Measurements from ENCODE around the gene CACFD1.
"Not testable (repeated sequence)": the region's sequence is repeated elsewhere in the genome, so short reads cannot be mapped to it uniquely, and the experiment has no call there.

CACFD1 gene

GRCh38 chr9:133441571-133441970, 18.2 kb upstream of the CACFD1 start:
- no peak overlapping the region for H3K4me3 ChIP-seq (ENCODE audit: low read depth, low read length)
- no peak for TF ChIP-seq CTCF (IDR thresholded peaks at IDR 0.05; ENCODE audit: low read depth, low read length)

GRCh38 chr9:133443248-133443647, 16.5 kb upstream of the CACFD1 start:
- no peak for TF ChIP-seq CTCF (IDR thresholded peaks at IDR 0.05; ENCODE audit: low read depth, low read length)
- H3K4me3 ChIP-seq (ENCODE audit: low read depth, low read length) = no peak overlapping the region

GRCh38 chr9:133443982-133444381, 15.8 kb upstream of the CACFD1 start:
- no peak for TF ChIP-seq CTCF (IDR thresholded peaks at IDR 0.05; ENCODE audit: low read depth, low read length)
- H3K4me3 ChIP-seq (ENCODE audit: low read depth, low read length) = no peak overlapping the region

GRCh38 chr9:133445293-133445969, 14.3 kb upstream of the CACFD1 start:
- H3K4me3 ChIP-seq (ENCODE audit: low read depth, low read length) = no peak overlapping the region
- TF ChIP-seq CTCF (IDR thresholded peaks at IDR 0.05; ENCODE audit: low read depth, low read length) = no peak

GRCh38 chr9:133448487-133448972, 11.2 kb upstream of the CACFD1 start:
- no peak overlapping the region for H3K4me3 ChIP-seq (ENCODE audit: low read depth, low read length)
- no peak for TF ChIP-seq CTCF (IDR thresholded peaks at IDR 0.05; ENCODE audit: low read depth, low read length)

- no peak for TF ChIP-seq CTCF (IDR thresholded peaks at IDR 0.05; ENCODE audit: low read depth, low read length)
- H3K4me3 ChIP-seq (ENCODE audit: low read depth, low read length) = no peak overlapping the region
Measured at GRCh38 chr9:133449760-133450159, 10.0 kb upstream of the CACFD1 start.

GRCh38 chr9:133451865-133452264, 7.9 kb upstream of the CACFD1 start:
- H3K4me3 ChIP-seq (ENCODE audit: low read depth, low read length) = not testable (repeated sequence)

- no peak overlapping the region for H3K4me3 ChIP-seq (ENCODE audit: low read depth, low read length)
- TF ChIP-seq CTCF (IDR thresholded peaks at IDR 0.05; ENCODE audit: low read depth, low read length) = no peak
Measured at GRCh38 chr9:133452562-133452961, 7.2 kb upstream of the CACFD1 start.

Data from WI38 (cell line).